Stimulated activated naive CD8-positive, alpha-beta T cell treated with anti-CD3 and anti-CD28 coated beads, Interleukin-15, amount 100 ng/mL, for 72 hours (primary cell): ENCODE results near the gene FGB.

ENCODE experiments used
- ATAC-seq: fragments of 150-1000 bp; cut with Tn5 transposase; 2 replicates; pipeline ENCODE4 v1.10.0; 2021; ENCODE audit warnings: mild to moderate bottlenecking, moderate library complexity
- DNase-seq, 2 donors: peaks; one replicate each; pipeline ENCODE4 v3.0.0; 2021 to 2022
- H3K27ac Mint-ChIP-seq, 2 donors: one replicate each; pipeline ENCODE4 v1.8.0; 2022; ENCODE audit warnings: mild to moderate bottlenecking in 2 of 2, mixed read lengths in 2 of 2, moderate library complexity in 2 of 2
- H3K27me3 Mint-ChIP-seq: one replicate; pipeline ENCODE4 v1.8.0; 2022; ENCODE audit warnings: mixed read lengths
- H3K4me1 Mint-ChIP-seq: one replicate; pipeline ENCODE4 v1.8.0; 2022; ENCODE audit warnings: mild to moderate bottlenecking, mixed read lengths
- H3K4me3 Mint-ChIP-seq, 2 donors: one replicate each; pipeline ENCODE4 v1.8.0; 2022; ENCODE audit warnings: mild to moderate bottlenecking in 2 of 2, mixed read lengths in 2 of 2, moderate library complexity in 1 of 2
- H3K9me3 Mint-ChIP-seq, 2 donors: one replicate each; pipeline ENCODE4 v1.8.0; 2022; ENCODE audit warnings: mixed read lengths in 2 of 2

FGB gene

GRCh38 chr4:154559141-154559493 is 3.7 kb upstream of the FGB start:
- Mint-ChIP-seq H3K27me3 (peaks cover 6% of the 10 kb centered on the region), H3K9me3 (no peaks in the 10 kb centered on the region), H3K4me1 (no peaks in the 10 kb centered on the region), H3K27ac (no peak overlapping the region), H3K4me3 (no peak overlapping the region)
- ATAC-seq, result peak; percentile 37
- DNase-seq, result no peak

- peak in 1 of 2 donors; percentile 16 for DNase-seq
- Mint-ChIP-seq H3K27ac (no peak overlapping the region), H3K4me3 (no peak overlapping the region), H3K9me3 (no peaks in the 10 kb centered on the region), H3K4me1 (no peaks in the 10 kb centered on the region), H3K27me3 (peaks cover 6% of the 10 kb centered on the region)
- ATAC-seq, result peak; percentile 67
These were observed 3.1 kb upstream of the FGB start for GRCh38 chr4:154559494-154560418.

GRCh38 chr4:154560419-154560801 is 2.4 kb upstream of the FGB start:
- H3K27ac Mint-ChIP-seq, result no peak overlapping the region
- DNase-seq, result no peak
- H3K9me3 Mint-ChIP-seq, result no peaks in the 10 kb centered on the region
- H3K27me3 Mint-ChIP-seq, result peaks cover 6% of the 10 kb centered on the region
- no peaks in the 10 kb centered on the region for H3K4me1 Mint-ChIP-seq
- H3K4me3 Mint-ChIP-seq, result no peak overlapping the region
- no peak for ATAC-seq

GRCh38 chr4:154560824-154561231 is 2.0 kb upstream of the FGB start:
- DNase-seq, result no peak
- no peaks in the 10 kb centered on the region for H3K9me3 Mint-ChIP-seq
- no peaks in the 10 kb centered on the region for H3K4me1 Mint-ChIP-seq
- no peak for ATAC-seq
- peaks cover 6% of the 10 kb centered on the region for H3K27me3 Mint-ChIP-seq
- H3K27ac Mint-ChIP-seq, result no peak overlapping the region
- H3K4me3 Mint-ChIP-seq, result no peak overlapping the region

- H3K4me1 Mint-ChIP-seq, result no peaks in the 10 kb centered on the region
- peaks cover 2% of the 10 kb centered on the region for H3K27me3 Mint-ChIP-seq
- ATAC-seq, result no peak
- no peak overlapping the region for H3K27ac Mint-ChIP-seq
- H3K4me3 Mint-ChIP-seq, result no peak overlapping the region
- no peaks in the 10 kb centered on the region for H3K9me3 Mint-ChIP-seq
- no peak for DNase-seq
These were observed 1.5 kb downstream of the FGB start for GRCh38 chr4:154564311-154564710.

GRCh38 chr4:154565704-154566103 is 2.9 kb downstream of the FGB start:
- H3K27me3 Mint-ChIP-seq, result no peaks in the 10 kb centered on the region
- no peak overlapping the region for H3K4me3 Mint-ChIP-seq
- DNase-seq (no peak), ATAC-seq (no peak)
- no peaks in the 10 kb centered on the region for H3K4me1 Mint-ChIP-seq
- H3K27ac Mint-ChIP-seq, result no peak overlapping the region
- no peaks in the 10 kb centered on the region for H3K9me3 Mint-ChIP-seq

- Mint-ChIP-seq H3K9me3 (no peaks in the 10 kb centered on the region), H3K4me1 (no peaks in the 10 kb centered on the region), H3K27ac (no peak overlapping the region), H3K4me3 (no peak overlapping the region), H3K27me3 (no peaks in the 10 kb centered on the region)
- ATAC-seq (no peak), DNase-seq (no peak)
These were observed 3.9 kb downstream of the FGB start for GRCh38 chr4:154566639-154567204.

- ATAC-seq, result no peak
- H3K4me1 Mint-ChIP-seq, result no peaks in the 10 kb centered on the region
- H3K9me3 Mint-ChIP-seq, result no peaks in the 10 kb centered on the region
These were observed 6.2 kb downstream of the FGB start for GRCh38 chr4:154569028-154569427.

GRCh38 chr4:154569584-154569983 is 6.8 kb downstream of the FGB start:
- no peak overlapping the region for H3K27ac Mint-ChIP-seq
- no peak overlapping the region for H3K4me3 Mint-ChIP-seq
- ATAC-seq (no peak), DNase-seq (no peak)
- H3K9me3 Mint-ChIP-seq, result no peaks in the 10 kb centered on the region
- H3K27me3 Mint-ChIP-seq, result no peaks in the 10 kb centered on the region
- no peaks in the 10 kb centered on the region for H3K4me1 Mint-ChIP-seq

More at GRCh38 chr4:154569028-154569427, 6.2 kb downstream of the FGB start:
- Mint-ChIP-seq H3K4me3 (no peak overlapping the region), H3K27me3 (no peaks in the 10 kb centered on the region), H3K27ac (no peak overlapping the region)
- DNase-seq, result no peak

GRCh38 chr4:154573190-154573870 is 10.5 kb downstream of the FGB start:
- ATAC-seq (no peak), DNase-seq (no peak)
- Mint-ChIP-seq H3K27ac (no peak overlapping the region), H3K4me3 (no peak overlapping the region), H3K9me3 (no peaks in the 10 kb centered on the region), H3K4me1 (no peaks in the 10 kb centered on the region), H3K27me3 (peaks cover 13% of the 10 kb centered on the region)

GRCh38 chr4:154574311-154574710 is 11.5 kb downstream of the FGB start:
- no peak overlapping the region for H3K4me3 Mint-ChIP-seq
- no peak for ATAC-seq

GRCh38 chr4:154577324-154577723 is 14.5 kb downstream of the FGB start:
- H3K9me3 Mint-ChIP-seq, result no peaks in the 10 kb centered on the region
- no peak overlapping the region for H3K27ac Mint-ChIP-seq
- no peak overlapping the region for H3K4me3 Mint-ChIP-seq
- ATAC-seq (no peak), DNase-seq (no peak)
- H3K27me3 Mint-ChIP-seq, result peaks cover 13% of the 10 kb centered on the region
- H3K4me1 Mint-ChIP-seq, result no peaks in the 10 kb centered on the region

More at GRCh38 chr4:154574311-154574710, 11.5 kb downstream of the FGB start:
- Mint-ChIP-seq H3K27ac (no peak overlapping the region), H3K9me3 (no peaks in the 10 kb centered on the region), H3K4me1 (no peaks in the 10 kb centered on the region), H3K27me3 (peaks cover 13% of the 10 kb centered on the region)
- DNase-seq, result no peak

- Mint-ChIP-seq H3K9me3 (no peaks in the 10 kb centered on the region), H3K27ac (no peak overlapping the region), H3K4me1 (no peaks in the 10 kb centered on the region), H3K27me3 (peaks cover 13% of the 10 kb centered on the region), H3K4me3 (no peak overlapping the region)
- no peak for ATAC-seq
- no peak for DNase-seq
These were observed 16.1 kb downstream of the FGB start for GRCh38 chr4:154578919-154579318.

- Mint-ChIP-seq H3K27ac (no peak overlapping the region), H3K9me3 (no peaks in the 10 kb centered on the region), H3K27me3 (peaks cover 13% of the 10 kb centered on the region), H3K4me1 (no peaks in the 10 kb centered on the region), H3K4me3 (no peak overlapping the region)
- no peak for ATAC-seq
- DNase-seq, result no peak
These were observed 17.1 kb downstream of the FGB start for GRCh38 chr4:154579927-154580326.

GRCh38 chr4:154582723-154583122 is 19.9 kb downstream of the FGB start:
- no peak overlapping the region for H3K27ac Mint-ChIP-seq
- H3K9me3 Mint-ChIP-seq, result no peaks in the 10 kb centered on the region
- peaks cover 10% of the 10 kb centered on the region for H3K27me3 Mint-ChIP-seq
- DNase-seq, result no peak
- H3K4me1 Mint-ChIP-seq, result no peaks in the 10 kb centered on the region
- ATAC-seq, result no peak
- no peak overlapping the region for H3K4me3 Mint-ChIP-seq

- Mint-ChIP-seq H3K4me1 (no peaks in the 10 kb centered on the region), H3K9me3 (no peaks in the 10 kb centered on the region), H3K27ac (no peak overlapping the region), H3K27me3 (peaks cover 10% of the 10 kb centered on the region), H3K4me3 (no peak overlapping the region)
- ATAC-seq, result no peak
- no peak for DNase-seq
These were observed 20.4 kb downstream of the FGB start for GRCh38 chr4:154583230-154583629.
